HepG2 (cell line): ENCODE results near the gene NAALADL1. TPM values are rescaled to one million over a fixed set of nuclear protein-coding genes. Genes with fewer than 3 reads are reported as not detected.

Experiments used
- AHR ChIP-seq: IDR thresholded peaks from 2 replicates; pipeline ENCODE4 v1.6.1; 2018; ENCODE audit warnings: missing genetic modification reagents, missing compliant biosample characterization
- BRD4 ChIP-seq: sonication (generic); formaldehyde crosslinking; IDR thresholded peaks from 2 replicates; pipeline ENCODE4 v1.4.0; 2020; ENCODE audit warnings: missing genetic modification reagents
- CENPX ChIP-seq: sonication (generic); formaldehyde crosslinking; IDR thresholded peaks from 2 replicates; pipeline ENCODE4 v1.9.0; 2021; ENCODE audit warnings: mild to moderate bottlenecking, missing genetic modification reagents, moderate library complexity
- FOXJ3 ChIP-seq: sonication (generic); formaldehyde crosslinking; IDR thresholded peaks from 2 replicates; pipeline ENCODE4 v1.4.0; 2020; ENCODE audit warnings: missing genetic modification reagents, mild to moderate bottlenecking, borderline replicate concordance
- HIVEP1 ChIP-seq: sonication (generic); formaldehyde crosslinking; IDR thresholded peaks from 2 replicates; pipeline ENCODE4 v1.4.0; 2020; ENCODE audit warnings: mild to moderate bottlenecking, missing genetic modification reagents
- ISX ChIP-seq: sonication (generic); formaldehyde crosslinking; conservative IDR thresholded peaks from 2 replicates; pipeline ENCODE4 v1.5.0; 2020; ENCODE audit warnings: missing genetic modification reagents
- MAFF ChIP-seq: IDR thresholded peaks from 2 replicates; pipeline ENCODE4 v1.6.1; 2011; ENCODE audit warnings: low read depth, low read length, improper control_type of control experiment
- PAWR ChIP-seq: sonication (generic); formaldehyde crosslinking; IDR thresholded peaks from 2 replicates; pipeline ENCODE4 v1.4.0; 2020; ENCODE audit warnings: missing genetic modification reagents, mild to moderate bottlenecking, borderline replicate concordance
- RARA ChIP-seq: IDR thresholded peaks from 2 replicates; pipeline ENCODE4 v1.6.1; 2016; ENCODE audit warnings: missing genetic modification reagents, missing compliant biosample characterization
- RNF2 ChIP-seq: fragments of 450-650 bp; conservative IDR thresholded peaks from 2 replicates; pipeline ENCODE4 v1.6.1; 2016; ENCODE audit warnings: low read depth
- SOX13 ChIP-seq, 3 experiments: fragments of 450-650 bp in 1 of 3; sonication (generic) in 1 of 3; formaldehyde crosslinking in 1 of 3; IDR thresholded peaks in 2 of 3; conservative IDR thresholded peaks in 1 of 3; 2 replicates each; pipeline versions ENCODE4 v1.5.0 to v1.6.1; 2016 to 2020; ENCODE audit warnings: antibody characterized with exemption in 1 of 3, mild to moderate bottlenecking in 1 of 3, missing compliant biosample characterization in 1 of 3, missing genetic modification reagents in 1 of 3, moderate library complexity in 1 of 3
- SOX6 ChIP-seq, 2 experiments: fragments of 450-650 bp in 1 of 2; sonication (generic) in 1 of 2; formaldehyde crosslinking in 1 of 2; IDR thresholded peaks; 2 replicates each; pipeline versions ENCODE4 v1.4.0 to v1.6.1; 2017 to 2020; ENCODE audit warnings: antibody characterized with exemption in 1 of 2, mild to moderate bottlenecking in 1 of 2, missing genetic modification reagents in 1 of 2
- SP5 ChIP-seq: IDR thresholded peaks from 2 replicates; pipeline ENCODE4 v1.6.1; 2016; ENCODE audit warnings: low read depth, borderline replicate concordance
- TAF1 ChIP-seq: sonication (generic); formaldehyde crosslinking; IDR thresholded peaks from 2 replicates; pipeline ENCODE4 v1.4.0; 2020; ENCODE audit warnings: missing genetic modification reagents
- TERF1 ChIP-seq: sonication (generic); formaldehyde crosslinking; IDR thresholded peaks from 2 replicates; pipeline ENCODE4 v1.8.0; 2022; ENCODE audit warnings: mild to moderate bottlenecking, missing genetic modification reagents, moderate library complexity
- TIGD3 ChIP-seq: sonication (generic); formaldehyde crosslinking; IDR thresholded peaks from 2 replicates; pipeline ENCODE4 v1.5.1; 2020; ENCODE audit warnings: mild to moderate bottlenecking, missing genetic modification reagents, borderline replicate concordance
- U2AF1 ChIP-seq: fragments of 200-400 bp; formaldehyde crosslinking; optimal IDR thresholded peaks from 2 replicates; pipeline ENCODE3; 2017; ENCODE audit warnings: mild to moderate bottlenecking, low read depth, low read length
- ZNF20 ChIP-seq: sonication (generic); formaldehyde crosslinking; IDR thresholded peaks from 2 replicates; pipeline ENCODE4 v1.4.0; 2020; ENCODE audit warnings: mild to moderate bottlenecking, moderate library complexity, missing genetic modification reagents
- ZNF333 ChIP-seq: sonication (generic); formaldehyde crosslinking; IDR thresholded peaks from 2 replicates; pipeline ENCODE4 v1.4.0; 2020; ENCODE audit warnings: mild to moderate bottlenecking, missing genetic modification reagents, borderline replicate concordance
- ZNF343 ChIP-seq: sonication (generic); formaldehyde crosslinking; IDR thresholded peaks from 2 replicates; pipeline ENCODE4 v1.4.0; 2020; ENCODE audit warnings: mild to moderate bottlenecking, missing genetic modification reagents
- polyA plus RNA-seq, 8 experiments: library from polyadenylated mRNA; depleted of rRNA in 3 of 8; stranded (reverse) in 7 of 8; unstranded in 1 of 8; fragments of >200 nt; fragmentation: Illumina TruSeq in 4 of 8; extraction: Trizol in 4 of 8; gene quantifications; 2 replicates each; pipeline versions ENCODE4 v1.2.1 to v1.2.3, GENCODE V29; 2011 to 2016; ENCODE audit warnings: low read depth in 4 of 8, missing spikeins in 1 of 8, mixed read lengths in 1 of 8; ENCODE audit not compliant: insufficient read depth in 1 of 8
- total RNA-seq, 5 experiments: library from RNA; depleted of rRNA; stranded (reverse); fragments of >200 nt; fragmentation: Illumina TruSeq; extraction: Trizol; gene quantifications; 2 replicates each; pipeline ENCODE4 v1.2.3, GENCODE V29; 2016; ENCODE audit warnings: low read depth in 1 of 5
- TF ChIP-seq, protein P1 (sequence below): IDR thresholded peaks from 2 replicates; pipeline ENCODE4 v1.6.1; 2016
- TF ChIP-seq, protein P2 (sequence below): IDR thresholded peaks from 2 replicates; pipeline ENCODE4 v1.6.1; 2012; ENCODE audit warnings: inconsistent platforms
- TF ChIP-seq, protein P3 (sequence below): sonication (generic); formaldehyde crosslinking; IDR thresholded peaks from 2 replicates; pipeline ENCODE4 v1.4.0; 2020; ENCODE audit warnings: mild to moderate bottlenecking, missing genetic modification reagents, borderline replicate concordance

NAALADL1 gene
- total and polyA plus RNA-seq, 2 of the 13 experiments (the other 11 are each of a cell fraction or from before 2014, with no cell fraction given): 9.3 to 33.9 TPM

DNA sequence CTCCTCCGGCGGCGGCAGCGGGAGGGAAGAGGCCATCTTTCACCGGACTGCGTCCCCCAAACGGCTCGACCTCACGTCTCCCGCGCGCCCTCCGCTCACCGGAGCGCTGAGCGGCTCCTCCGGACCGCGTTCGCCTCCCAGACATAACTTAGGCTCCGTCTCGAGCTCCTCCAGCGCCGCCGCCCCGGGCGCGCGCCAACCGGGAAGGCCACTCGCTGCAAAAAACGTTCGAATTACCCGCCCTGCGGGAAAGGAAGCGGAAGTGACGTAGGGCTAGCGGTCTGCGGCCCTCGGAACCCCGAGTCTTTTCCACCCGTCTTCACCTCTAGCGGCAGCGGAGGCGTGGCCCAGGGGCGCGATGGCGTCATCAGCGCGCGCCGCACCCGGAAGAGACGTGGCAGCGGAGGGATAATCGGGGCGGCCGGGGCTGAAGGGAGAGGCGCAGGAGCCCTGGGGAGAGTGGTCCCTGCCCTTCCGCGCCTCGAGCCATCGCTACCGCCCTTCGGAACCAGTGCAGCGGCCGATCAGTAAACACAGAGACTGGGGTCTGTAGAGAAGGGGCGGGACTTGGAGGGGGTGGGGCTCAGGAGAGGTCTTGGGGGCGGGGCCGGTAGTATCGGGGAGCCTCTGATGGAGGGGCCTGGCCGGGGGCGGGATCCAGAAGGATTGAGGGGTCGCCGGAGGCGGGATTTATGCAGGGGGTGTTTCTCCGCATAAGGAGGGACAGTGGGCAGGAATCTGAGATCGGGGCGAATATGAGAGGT lies 25.7 kb upstream of the NAALADL1 start, which contains the start of the genes CDCA5 and ZFPL1 (continued):
- TF ChIP-seq TERF1 (no peak), TAF1 (peak; percentile 78), SOX13 (IDR thresholded peaks at IDR 0.05) (no peak), SOX13 (CRISPR knock-in tag; conservative IDR thresholded peaks at IDR 0.05 in 1 of 2, IDR thresholded peaks at IDR 0.05 in 1 of 2) (peak in 1 of 2 experiments; percentile 38; a peak in 1 of 4 replicates), FOXJ3 (CRISPR knock-in tag) (no peak), CENPX (CRISPR knock-in tag) (no peak), HIVEP1 (CRISPR knock-in tag) (peak; percentile 81), ZNF343 (CRISPR knock-in tag) (peak; percentile 42; the same call in 1 of the 2 replicates), ISX (no peak), RARA (CRISPR knock-in tag) (no peak), SOX6 (IDR thresholded peaks at IDR 0.05) (no peak), SOX6 (CRISPR knock-in tag; IDR thresholded peaks at IDR 0.05) (0 out of 2 replicates have a peak, but pooled peaks have one; percentile 40), ZNF333 (CRISPR knock-in tag) (peak; percentile 50), U2AF1 (no peak), AHR (CRISPR knock-in tag) (peak; percentile 20; the same call in 1 of the 2 replicates), MAFF (no peak), TIGD3 (CRISPR knock-in tag) (no peak), SP5 (CRISPR knock-in tag) (peak; percentile 92), PAWR (no peak), BRD4 (CRISPR knock-in tag) (no peak), RNF2 (no peak), ZNF20 (no peak)
- TF ChIP-seq, protein P1, sequence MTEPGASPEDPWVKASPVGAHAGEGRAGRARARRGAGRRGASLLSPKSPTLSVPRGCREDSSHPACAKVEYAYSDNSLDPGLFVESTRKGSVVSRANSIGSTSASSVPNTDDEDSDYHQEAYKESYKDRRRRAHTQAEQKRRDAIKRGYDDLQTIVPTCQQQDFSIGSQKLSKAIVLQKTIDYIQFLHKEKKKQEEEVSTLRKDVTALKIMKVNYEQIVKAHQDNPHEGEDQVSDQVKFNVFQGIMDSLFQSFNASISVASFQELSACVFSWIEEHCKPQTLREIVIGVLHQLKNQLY (CRISPR knock-in tag): no peak
- TF ChIP-seq, protein P2, sequence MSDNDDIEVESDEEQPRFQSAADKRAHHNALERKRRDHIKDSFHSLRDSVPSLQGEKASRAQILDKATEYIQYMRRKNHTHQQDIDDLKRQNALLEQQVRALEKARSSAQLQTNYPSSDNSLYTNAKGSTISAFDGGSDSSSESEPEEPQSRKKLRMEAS: peak; percentile 86
- TF ChIP-seq, protein P3, sequence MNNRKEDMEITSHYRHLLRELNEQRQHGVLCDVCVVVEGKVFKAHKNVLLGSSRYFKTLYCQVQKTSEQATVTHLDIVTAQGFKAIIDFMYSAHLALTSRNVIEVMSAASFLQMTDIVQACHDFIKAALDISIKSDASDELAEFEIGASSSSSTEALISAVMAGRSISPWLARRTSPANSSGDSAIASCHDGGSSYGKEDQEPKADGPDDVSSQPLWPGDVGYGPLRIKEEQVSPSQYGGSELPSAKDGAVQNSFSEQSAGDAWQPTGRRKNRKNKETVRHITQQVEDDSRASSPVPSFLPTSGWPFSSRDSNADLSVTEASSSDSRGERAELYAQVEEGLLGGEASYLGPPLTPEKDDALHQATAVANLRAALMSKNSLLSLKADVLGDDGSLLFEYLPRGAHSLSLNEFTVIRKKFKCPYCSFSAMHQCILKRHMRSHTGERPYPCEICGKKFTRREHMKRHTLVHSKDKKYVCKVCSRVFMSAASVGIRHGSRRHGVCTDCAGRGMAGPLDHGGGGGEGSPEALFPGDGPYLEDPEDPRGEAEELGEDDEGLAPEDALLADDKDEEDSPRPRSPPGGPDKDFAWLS: no peak
